ENCODE data around the gene CNOT8.

CNOT8 gene

GRCh38 chr5:154858972-154859871, 795 bp downstream of the CNOT8 start:
- Histone ChIP-seq H3K27me3 (ENCODE audit: low read depth, low read length) (no peaks in the 10 kb centered on the region), H3K27ac (ENCODE audit: low read length) (peak overlapping the region; percentile 89), H3K9ac (ENCODE audit: low read length) (peak overlapping the region; percentile 82), H3K4me2 (ENCODE audit: low read length) (peak overlapping the region; percentile 78), H3K79me2 (ENCODE audit: low read length) (peaks cover 58% of the 10 kb centered on the region), H3K36me3 (replicated peaks; ENCODE audit: low read depth, low read length) (peaks cover 7% of the 10 kb centered on the region), H3K4me1 (ENCODE audit: low read length) (peaks cover 29% of the 10 kb centered on the region), H3K9me3 (ENCODE audit: insufficient read depth, low read length) (no peaks in the 10 kb centered on the region), H2AFZ (ENCODE audit: low read depth, low read length) (peak overlapping the region; percentile 66; the same call in 1 of the 2 replicates), H3K4me3 (ENCODE audit: low read length) (peak overlapping the region; percentile 98), H4K20me1 (ENCODE audit: insufficient read depth, low read length) (peaks cover 28% of the 10 kb centered on the region)
- no peak for TF ChIP-seq EZH2phosphoT487 (IDR thresholded peaks at IDR 0.05; ENCODE audit: low read depth)
- no peak for TF ChIP-seq CTCF (IDR thresholded peaks at IDR 0.05; ENCODE audit: low read depth, low read length)

- TF ChIP-seq EZH2phosphoT487 (IDR thresholded peaks at IDR 0.05; ENCODE audit: low read depth) (no peak), CTCF (IDR thresholded peaks at IDR 0.05; ENCODE audit: low read depth, low read length) (no peak)
- peak overlapping the region; percentile 98 for H3K4me3 ChIP-seq (ENCODE audit: low read length)
- peak overlapping the region; percentile 82 for H3K9ac ChIP-seq (ENCODE audit: low read length)
- H4K20me1 ChIP-seq (ENCODE audit: insufficient read depth, low read length): peaks cover 28% of the 10 kb centered on the region
- no peaks in the 10 kb centered on the region for H3K9me3 ChIP-seq (ENCODE audit: insufficient read depth, low read length)
- H3K4me1 ChIP-seq (ENCODE audit: low read length): peaks cover 29% of the 10 kb centered on the region
- H3K79me2 ChIP-seq (ENCODE audit: low read length): peaks cover 64% of the 10 kb centered on the region
- H2AFZ ChIP-seq (ENCODE audit: low read depth, low read length): no peak overlapping the region
- no peaks in the 10 kb centered on the region for H3K27me3 ChIP-seq (ENCODE audit: low read depth, low read length)
- H3K27ac ChIP-seq (ENCODE audit: low read length): no peak overlapping the region
- H3K36me3 ChIP-seq (replicated peaks; ENCODE audit: low read depth, low read length): peaks cover 10% of the 10 kb centered on the region
- peak overlapping the region; percentile 78 for H3K4me2 ChIP-seq (ENCODE audit: low read length)
Observed at GRCh38 chr5:154860123-154860522, 1.7 kb downstream of the CNOT8 start.

GRCh38 chr5:154860765-154861164, 2.3 kb downstream of the CNOT8 start:
- peaks cover 16% of the 10 kb centered on the region for H3K36me3 ChIP-seq (replicated peaks; ENCODE audit: low read depth, low read length)
- H3K4me1 ChIP-seq (ENCODE audit: low read length): peaks cover 29% of the 10 kb centered on the region
- H3K4me2 ChIP-seq (ENCODE audit: low read length): peak overlapping the region; percentile 78
- no peaks in the 10 kb centered on the region for H3K9me3 ChIP-seq (ENCODE audit: insufficient read depth, low read length)
- H3K27ac ChIP-seq (ENCODE audit: low read length): no peak overlapping the region
- H3K9ac ChIP-seq (ENCODE audit: low read length): 0 out of 2 replicates have a peak overlapping the region, but pooled peaks have one; percentile 6
- H3K4me3 ChIP-seq (ENCODE audit: low read length): peak overlapping the region; percentile 98
- peaks cover 64% of the 10 kb centered on the region for H3K79me2 ChIP-seq (ENCODE audit: low read length)
- peaks cover 28% of the 10 kb centered on the region for H4K20me1 ChIP-seq (ENCODE audit: insufficient read depth, low read length)
- H2AFZ ChIP-seq (ENCODE audit: low read depth, low read length): no peak overlapping the region
- TF ChIP-seq EZH2phosphoT487 (IDR thresholded peaks at IDR 0.05; ENCODE audit: low read depth) (no peak), CTCF (IDR thresholded peaks at IDR 0.05; ENCODE audit: low read depth, low read length) (no peak)
- no peaks in the 10 kb centered on the region for H3K27me3 ChIP-seq (ENCODE audit: low read depth, low read length)

- Histone ChIP-seq H4K20me1 (ENCODE audit: insufficient read depth, low read length) (peaks cover 28% of the 10 kb centered on the region), H3K27ac (ENCODE audit: low read length) (no peak overlapping the region), H3K36me3 (replicated peaks; ENCODE audit: low read depth, low read length) (peaks cover 18% of the 10 kb centered on the region), H3K4me3 (ENCODE audit: low read length) (no peak overlapping the region), H3K79me2 (ENCODE audit: low read length) (peaks cover 64% of the 10 kb centered on the region), H3K9me3 (ENCODE audit: insufficient read depth, low read length) (no peaks in the 10 kb centered on the region), H2AFZ (ENCODE audit: low read depth, low read length) (no peak overlapping the region), H3K4me1 (ENCODE audit: low read length) (peaks cover 27% of the 10 kb centered on the region), H3K4me2 (ENCODE audit: low read length) (no peak overlapping the region), H3K27me3 (ENCODE audit: low read depth, low read length) (no peaks in the 10 kb centered on the region), H3K9ac (ENCODE audit: low read length) (no peak overlapping the region)
- TF ChIP-seq EZH2phosphoT487 (IDR thresholded peaks at IDR 0.05; ENCODE audit: low read depth): no peak
- no peak for TF ChIP-seq CTCF (IDR thresholded peaks at IDR 0.05; ENCODE audit: low read depth, low read length)
Observed at GRCh38 chr5:154861946-154862345, 3.5 kb downstream of the CNOT8 start.

Data from OCI-LY3 (cell line).